NCI-H2029 (cell line): Measurements from ENCODE around the gene WBP4.

Experiments used
- DNase-seq: peaks from one replicate; lab custom pipeline; 2025; lab: John Stamatoyannopoulos, UW

WBP4 gene

GRCh38 chr13:41049480-41050440 is 11.5 kb upstream of the WBP4 start:
- no peak for DNase-seq

GRCh38 chr13:41052441-41052840 is 8.9 kb upstream of the WBP4 start:
- DNase-seq: no peak

- no peak for DNase-seq
These were observed 7.9 kb upstream of the WBP4 start for GRCh38 chr13:41053384-41053826.

- DNase-seq: no peak
These were observed 7.0 kb upstream of the WBP4 start for GRCh38 chr13:41054212-41054877.

- no peak for DNase-seq
These were observed 6.2 kb upstream of the WBP4 start for GRCh38 chr13:41054919-41055619.

GRCh38 chr13:41056194-41056593 is 5.1 kb upstream of the WBP4 start:
- no peak for DNase-seq

- DNase-seq: no peak
These were observed 4.2 kb upstream of the WBP4 start for GRCh38 chr13:41056826-41057711.

GRCh38 chr13:41058295-41059070 is 2.8 kb upstream of the WBP4 start:
- no peak for DNase-seq

GRCh38 chr13:41059456-41060081 is 1.7 kb upstream of the WBP4 start:
- DNase-seq: no peak

GRCh38 chr13:41060082-41060723 is 1.1 kb upstream of the WBP4 start:
- DNase-seq: peak; percentile 54

GRCh38 chr13:41060724-41061074 is 610 bp upstream of the WBP4 start:
- DNase-seq: peak; percentile 52

- no peak for DNase-seq
These were observed 867 bp downstream of the WBP4 start for GRCh38 chr13:41061914-41062837.

GRCh38 chr13:41064493-41064892 is 3.2 kb downstream of the WBP4 start:
- no peak for DNase-seq

- no peak for DNase-seq
These were observed 3.8 kb downstream of the WBP4 start for GRCh38 chr13:41065078-41065477.

GRCh38 chr13:41074523-41074922 is 13.2 kb downstream of the WBP4 start:
- no peak for DNase-seq

GRCh38 chr13:41075034-41075433 is 13.7 kb downstream of the WBP4 start:
- no peak for DNase-seq

- DNase-seq: no peak
These were observed 14.2 kb downstream of the WBP4 start for GRCh38 chr13:41075485-41075884.

- DNase-seq: no peak
These were observed 16.2 kb downstream of the WBP4 start for GRCh38 chr13:41077475-41077874.

- DNase-seq: no peak
These were observed 18.4 kb downstream of the WBP4 start for GRCh38 chr13:41079725-41080124.
